Cardiac muscle cell (in vitro differentiated cells and primary cell): Measurements from ENCODE around the gene BASP1. TPM values are rescaled to one million over a fixed set of nuclear protein-coding genes. Genes with fewer than 3 reads are reported as not detected.

Experiments used
- DNase-seq, 2 donors: peaks; one replicate each; pipeline versions ENCODE4 v3.0.0 to v3.0.0-alpha.2; 2010 to 2017; ENCODE audit warnings: low read depth in 1 of 2, low spot score in 1 of 2
- H3K27ac ChIP-seq: fragments of 200-600 bp; sonication (generic); 2 replicates; pipeline ENCODE4 v1.5.1; 2016
- H3K27me3 ChIP-seq: fragments of 200-600 bp; sonication (generic); 2 replicates; pipeline ENCODE4 v1.6.0; 2016; ENCODE audit warnings: control low read depth
- H3K36me3 ChIP-seq: fragments of 200-600 bp; sonication (generic); 2 replicates; pipeline ENCODE4 v1.5.1; 2016; ENCODE audit warnings: control low read depth
- H3K4me1 ChIP-seq: fragments of 200-600 bp; sonication (generic); 2 replicates; pipeline ENCODE4 v1.8.1; 2017; ENCODE audit warnings: low read depth, mild to moderate bottlenecking, mixed run types
- H3K4me3 ChIP-seq: fragments of 200-600 bp; sonication (generic); 2 replicates; pipeline ENCODE4 v1.5.1; 2016; ENCODE audit warnings: mild to moderate bottlenecking
- H3K9me3 ChIP-seq: fragments of 200-600 bp; sonication (generic); 2 replicates; pipeline ENCODE4 v1.5.1; 2017; ENCODE audit warnings: low read depth, mild to moderate bottlenecking, control low read depth
- CTCF ChIP-seq: IDR thresholded peaks from 2 replicates; pipeline ENCODE4 v1.5.1; 2012; ENCODE audit warnings: low read depth, mild to moderate bottlenecking, low read length
- polyA plus RNA-seq: library from polyadenylated mRNA; unstranded; fragments of >200 nt; fragmentation: Nextera tagmentation; extraction: Ambion mirVana; gene quantifications from 2 replicates; pipeline ENCODE4 v1.2.1, GENCODE V29; 2016
- total RNA-seq: library from RNA; depleted of rRNA; stranded (reverse); fragments of >200 nt; gene quantifications from 2 replicates; pipeline ENCODE4 v1.2.3, GENCODE V29; 2016

The BASP1 gene
- total and polyA plus RNA-seq, 2 experiments from 2014 or later, result 91.2 to 129 TPM

DNA sequence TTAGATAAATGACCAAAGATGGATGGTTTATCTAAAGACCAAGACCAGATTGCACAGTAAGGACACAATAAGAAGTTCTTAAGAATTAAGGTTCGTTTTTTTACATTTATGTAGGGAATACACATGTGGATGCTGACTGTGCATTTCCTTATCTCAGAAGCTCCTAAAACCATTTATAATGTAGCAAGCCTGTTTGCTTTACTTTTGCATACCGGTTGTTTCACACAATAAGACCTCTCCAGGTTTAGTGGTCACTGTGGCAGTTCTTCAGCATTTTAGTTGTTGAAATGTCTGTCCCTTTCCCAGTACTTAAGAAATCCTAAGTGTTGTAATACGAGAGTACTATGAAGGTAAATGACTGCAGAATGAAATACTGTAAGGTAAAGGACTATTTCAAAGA lies 43.6 kb downstream of the BASP1 start:
- no peak for TF ChIP-seq CTCF
- no peak for DNase-seq
- H3K27me3 ChIP-seq, result no peaks in the 10 kb centered on the region
- no peak overlapping the region for H3K27ac ChIP-seq
- H3K36me3 ChIP-seq, result no peaks in the 10 kb centered on the region
- H3K4me3 ChIP-seq, result no peak overlapping the region
- H3K9me3 ChIP-seq, result no peaks in the 10 kb centered on the region
- peaks cover 41% of the 10 kb centered on the region for H3K4me1 ChIP-seq

DNA sequence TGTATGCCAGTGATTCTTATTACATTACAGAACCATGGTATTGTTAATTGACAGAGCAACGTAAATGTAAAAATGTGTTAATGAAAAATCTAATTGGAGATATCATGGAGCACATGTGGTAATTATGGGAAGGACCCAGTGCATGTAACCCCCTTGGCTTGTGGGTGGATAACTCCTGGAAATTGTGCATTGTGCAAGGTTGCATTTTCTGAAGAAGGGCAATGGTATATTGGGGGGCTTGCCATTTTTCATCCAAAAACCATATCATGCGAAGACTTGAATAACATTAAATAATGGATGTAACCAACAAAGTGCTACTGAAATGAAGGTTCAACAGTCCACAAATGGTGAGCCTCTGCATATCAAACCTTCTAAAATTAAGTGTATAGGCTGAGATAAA lies 47.6 kb downstream of the BASP1 start:
- Histone ChIP-seq H3K27me3 (no peaks in the 10 kb centered on the region), H3K4me1 (peaks cover 28% of the 10 kb centered on the region), H3K36me3 (no peaks in the 10 kb centered on the region), H3K9me3 (no peaks in the 10 kb centered on the region), H3K4me3 (no peak overlapping the region), H3K27ac (no peak overlapping the region)
- no peak for TF ChIP-seq CTCF
- no peak for DNase-seq

GRCh38 chr5:17267106-17267505 lies 49.7 kb downstream of the BASP1 start:
- Histone ChIP-seq H3K4me3 (no peak overlapping the region), H3K27ac (no peak overlapping the region), H3K4me1 (peaks cover 18% of the 10 kb centered on the region), H3K9me3 (no peaks in the 10 kb centered on the region), H3K36me3 (no peaks in the 10 kb centered on the region), H3K27me3 (no peaks in the 10 kb centered on the region)
- TF ChIP-seq CTCF, result no peak
- DNase-seq, result no peak

GRCh38 chr5:17269201-17269600 lies 51.8 kb downstream of the BASP1 start:
- DNase-seq, result no peak
- Histone ChIP-seq H3K36me3 (no peaks in the 10 kb centered on the region), H3K27ac (no peak overlapping the region), H3K9me3 (no peaks in the 10 kb centered on the region), H3K4me1 (peaks cover 18% of the 10 kb centered on the region), H3K4me3 (no peak overlapping the region), H3K27me3 (no peaks in the 10 kb centered on the region)
- no peak for TF ChIP-seq CTCF

DNA sequence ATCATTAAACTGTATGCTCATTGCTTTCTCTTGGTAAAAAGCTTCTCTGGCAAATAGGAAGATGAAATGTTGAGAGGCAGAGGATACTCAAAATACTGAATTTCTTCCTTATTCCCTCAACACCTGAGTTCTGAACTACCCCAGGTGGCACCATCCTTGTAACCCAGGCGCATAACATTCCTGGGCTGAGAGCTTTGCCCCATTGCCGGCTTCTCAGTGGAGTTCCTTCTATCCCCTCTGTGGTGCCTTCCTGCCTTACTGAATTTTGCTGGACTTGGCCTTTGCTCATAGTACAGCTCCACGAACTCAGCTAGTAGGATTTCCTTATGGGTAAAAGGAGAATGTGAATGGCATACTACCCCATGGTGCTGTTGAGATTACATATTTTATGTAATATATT lies 54.7 kb downstream of the BASP1 start:
- H3K4me1 ChIP-seq, result no peaks in the 10 kb centered on the region
- TF ChIP-seq CTCF, result no peak
- no peaks in the 10 kb centered on the region for H3K36me3 ChIP-seq
- no peaks in the 10 kb centered on the region for H3K27me3 ChIP-seq
- no peak overlapping the region for H3K4me3 ChIP-seq
- no peaks in the 10 kb centered on the region for H3K9me3 ChIP-seq
- no peak for DNase-seq
- no peak overlapping the region for H3K27ac ChIP-seq
